NK-92 (cell line): ENCODE results near the gene SYT11.
"Not testable (repeated sequence)": the region's sequence is repeated elsewhere in the genome, so short reads cannot be mapped to it uniquely, and the experiment has no call there.

Source experiments
- DNase-seq: peaks from one replicate; lab custom pipeline; 2025; ENCODE audit not compliant: unreplicated experiment; lab: John Stamatoyannopoulos, UW

SYT11 gene, protein sequence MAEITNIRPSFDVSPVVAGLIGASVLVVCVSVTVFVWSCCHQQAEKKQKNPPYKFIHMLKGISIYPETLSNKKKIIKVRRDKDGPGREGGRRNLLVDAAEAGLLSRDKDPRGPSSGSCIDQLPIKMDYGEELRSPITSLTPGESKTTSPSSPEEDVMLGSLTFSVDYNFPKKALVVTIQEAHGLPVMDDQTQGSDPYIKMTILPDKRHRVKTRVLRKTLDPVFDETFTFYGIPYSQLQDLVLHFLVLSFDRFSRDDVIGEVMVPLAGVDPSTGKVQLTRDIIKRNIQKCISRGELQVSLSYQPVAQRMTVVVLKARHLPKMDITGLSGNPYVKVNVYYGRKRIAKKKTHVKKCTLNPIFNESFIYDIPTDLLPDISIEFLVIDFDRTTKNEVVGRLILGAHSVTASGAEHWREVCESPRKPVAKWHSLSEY

DNA sequence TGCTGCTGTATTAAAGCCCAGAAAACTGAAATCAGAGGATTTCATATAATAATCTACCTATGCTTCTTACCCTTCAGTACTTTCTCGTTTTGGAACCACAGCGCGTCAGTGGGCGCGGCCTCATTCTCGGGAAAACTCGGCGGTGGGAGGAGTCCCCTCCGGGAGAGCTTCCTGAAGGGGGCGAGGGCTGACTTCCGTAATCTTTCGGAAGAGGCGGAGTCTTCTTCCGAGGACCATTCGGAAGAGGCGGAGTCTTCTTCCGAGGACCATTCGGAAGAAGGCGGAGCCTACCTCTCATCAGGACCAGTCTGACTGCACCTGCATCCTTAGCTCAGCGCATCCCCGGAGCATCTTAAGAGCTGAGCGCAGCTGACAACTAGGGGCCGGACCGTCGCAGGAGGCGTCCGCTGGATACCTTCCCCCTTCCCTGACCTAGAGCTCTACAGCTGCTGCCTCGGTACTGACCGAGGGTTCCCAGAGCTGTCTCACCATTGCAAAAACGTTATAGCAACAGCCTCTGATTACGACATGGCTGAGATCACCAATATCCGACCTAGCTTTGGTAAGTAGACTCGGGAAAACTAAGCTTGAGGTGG, at the start of gene SYT11:
SYT11 (plus strand) TSS at position 334 of the 596 bp plus-strand sequence; CDS start at position 529, 195 bp downstream.
- peak; percentile 45 for DNase-seq

DNA sequence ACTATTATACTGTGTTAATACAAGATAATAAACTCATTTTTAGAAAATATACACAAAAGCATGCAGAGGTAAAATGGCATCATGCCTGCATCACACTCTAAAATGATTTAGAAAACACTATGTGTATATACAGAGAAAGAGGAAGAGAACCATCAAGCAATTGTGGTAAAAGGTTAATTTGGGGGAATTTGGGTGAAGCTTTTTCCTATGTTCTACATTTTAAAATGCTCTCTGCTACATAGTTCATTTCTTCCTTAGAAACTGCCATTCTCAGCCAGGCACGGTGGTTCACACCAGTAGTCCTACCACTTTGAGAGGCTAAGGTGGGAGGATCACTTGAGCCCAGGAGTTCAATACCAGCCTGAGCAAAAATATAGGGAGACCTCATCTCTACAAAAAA, 46.5 kb upstream of the SYT11 start:
- DNase-seq, result no peak

GRCh38 chr1:155813672-155814071, 45.7 kb upstream of the SYT11 start:
- no peak for DNase-seq

- no peak for DNase-seq
Measured at GRCh38 chr1:155816351-155816750, 43.0 kb upstream of the SYT11 start.

DNA sequence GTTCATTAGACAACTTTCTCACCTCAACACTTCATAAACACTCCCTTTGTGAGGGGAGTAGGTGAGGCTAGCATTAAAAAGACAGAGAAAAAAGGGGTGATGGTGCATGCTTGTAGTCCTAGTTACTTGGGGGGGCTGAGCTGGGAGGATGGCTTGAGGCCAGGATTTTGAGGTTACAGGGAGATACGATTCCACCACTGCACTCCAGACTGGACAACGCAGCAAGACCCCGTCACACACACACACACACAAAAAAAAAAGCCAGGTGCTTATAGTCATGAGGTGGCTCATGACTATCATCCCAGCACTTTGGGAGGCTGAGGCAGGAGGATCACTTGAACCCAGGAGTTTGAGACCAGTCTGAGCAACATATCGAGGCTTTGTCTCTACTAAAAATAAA, 31.9 kb upstream of the SYT11 start:
- no peak for DNase-seq

GRCh38 chr1:155831279-155831976, 27.9 kb upstream of the SYT11 start:
- DNase-seq, result no peak

- no peak for DNase-seq
Measured at GRCh38 chr1:155833665-155834295, 25.6 kb upstream of the SYT11 start.

DNA sequence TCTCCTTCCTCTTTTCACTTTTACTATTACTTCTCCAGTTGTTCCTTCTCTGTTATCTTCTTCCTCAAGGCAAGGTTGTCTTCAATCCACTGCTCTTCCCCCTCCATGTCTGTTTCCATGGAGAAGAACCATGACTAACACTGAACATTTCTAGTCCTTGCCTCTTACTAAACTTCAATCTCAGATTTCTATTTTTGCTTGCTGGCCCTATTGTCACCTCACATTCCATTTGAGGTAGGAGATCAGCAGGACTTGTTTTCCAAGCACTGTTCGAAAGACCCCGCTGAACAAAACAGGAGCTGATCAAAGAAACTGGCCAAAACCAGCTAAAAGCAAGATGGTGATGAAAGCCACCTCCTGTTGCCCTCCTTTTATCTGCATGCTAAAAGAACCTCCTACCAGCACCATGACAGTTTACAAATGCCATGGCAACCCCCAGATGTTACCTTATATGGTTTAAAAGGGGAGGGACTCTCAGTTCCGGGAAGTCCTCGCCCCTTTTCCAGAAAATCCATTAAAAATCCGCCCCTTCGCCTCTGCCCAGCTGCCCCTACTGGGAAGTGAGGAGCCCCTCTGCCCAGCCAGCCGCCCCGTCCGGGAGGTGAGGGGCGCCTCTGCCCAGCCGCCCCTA, 25.0 kb upstream of the SYT11 start:
- no peak for DNase-seq

DNA sequence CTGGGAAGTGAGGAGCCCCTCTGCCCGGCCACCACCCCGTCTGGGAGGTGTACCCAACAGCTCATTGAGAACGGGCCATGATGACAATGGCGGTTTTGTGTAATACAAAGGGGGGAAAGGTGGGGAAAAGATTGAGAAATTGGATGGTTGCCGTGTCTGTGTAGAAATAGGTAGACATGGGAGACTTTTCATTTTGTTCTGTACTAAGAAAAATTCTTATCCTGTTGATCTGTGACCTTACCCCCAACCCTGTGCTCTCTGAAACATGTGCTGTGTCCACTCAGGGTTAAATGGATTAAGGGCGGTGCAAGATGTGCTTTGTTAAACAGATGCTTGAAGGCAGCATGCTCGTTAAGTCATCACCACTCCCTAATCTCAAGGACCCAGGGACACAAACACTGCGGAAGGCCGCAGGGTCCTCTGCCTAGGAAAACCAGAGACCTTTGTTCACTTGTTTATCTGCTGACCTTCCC, 24.4 kb upstream of the SYT11 start:
- DNase-seq, result not testable (repeated sequence)

DNA sequence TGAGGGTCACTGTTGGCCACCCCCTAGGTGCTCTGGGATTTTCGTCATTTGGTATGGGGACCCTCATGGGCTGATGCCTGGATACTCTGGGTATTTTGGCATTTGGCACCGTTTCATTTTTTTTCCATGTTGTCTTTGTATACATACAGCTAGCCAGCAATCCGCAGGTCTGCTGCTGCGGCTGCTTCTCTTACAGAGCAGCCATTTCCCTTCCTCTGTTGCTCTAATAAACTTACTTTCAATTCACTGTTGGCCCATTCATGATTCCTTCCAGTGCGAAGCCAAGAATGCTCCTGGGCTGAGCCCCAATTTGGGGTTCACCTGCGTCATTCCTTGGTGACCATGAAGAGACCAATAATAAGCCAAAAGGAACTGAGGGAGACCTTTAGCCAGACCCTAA, 23.8 kb upstream of the SYT11 start:
- DNase-seq, result no peak

DNA sequence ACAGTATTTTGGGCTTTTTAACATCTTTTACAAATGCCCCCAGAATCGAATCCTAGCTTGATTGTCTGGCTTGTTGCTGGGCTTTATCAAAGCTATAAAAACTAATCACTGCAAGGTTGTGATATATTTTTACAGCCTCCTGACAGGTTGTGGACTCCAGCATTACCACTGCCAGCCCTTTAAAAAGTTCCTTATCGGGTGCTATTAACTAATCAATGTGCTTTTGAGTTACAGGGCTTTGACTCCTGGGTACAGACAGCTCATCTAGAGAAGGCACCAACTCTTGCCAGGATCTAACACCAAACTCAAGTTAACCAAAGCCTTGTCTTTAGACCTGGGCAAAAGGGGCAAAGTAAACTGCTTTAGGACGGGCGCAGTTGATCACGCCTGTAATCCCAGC, 19.0 kb upstream of the SYT11 start:
- DNase-seq, result no peak

DNA sequence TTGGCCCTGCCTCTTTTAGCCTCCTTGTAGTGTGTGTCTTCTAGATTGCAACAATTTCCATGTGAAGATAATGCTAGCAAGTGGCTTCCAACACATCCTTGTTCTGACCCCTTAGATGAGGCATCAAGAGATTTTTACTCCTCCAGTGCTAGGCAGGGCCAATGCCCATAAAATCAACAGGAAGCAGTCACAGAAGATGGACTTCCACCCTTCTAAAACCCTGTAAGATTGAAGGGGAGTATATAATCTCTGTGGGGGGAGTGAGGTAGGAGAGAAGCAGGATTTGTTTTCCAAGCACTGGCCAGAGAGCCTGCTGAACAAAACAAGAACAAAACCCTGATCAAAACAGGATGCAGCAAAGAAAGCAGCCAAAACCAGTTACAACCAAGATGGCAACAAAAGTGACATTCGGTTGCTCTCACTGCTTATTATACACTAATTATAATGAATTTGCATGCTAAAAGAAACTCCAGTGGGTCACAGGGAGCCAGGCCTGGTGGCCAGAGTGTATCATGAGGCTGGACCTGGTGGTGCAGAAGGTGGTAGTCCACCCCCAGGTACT, 14.4 kb upstream of the SYT11 start:
- no peak for DNase-seq

- no peak for DNase-seq
Measured at GRCh38 chr1:155847823-155848529, 11.4 kb upstream of the SYT11 start.

DNA sequence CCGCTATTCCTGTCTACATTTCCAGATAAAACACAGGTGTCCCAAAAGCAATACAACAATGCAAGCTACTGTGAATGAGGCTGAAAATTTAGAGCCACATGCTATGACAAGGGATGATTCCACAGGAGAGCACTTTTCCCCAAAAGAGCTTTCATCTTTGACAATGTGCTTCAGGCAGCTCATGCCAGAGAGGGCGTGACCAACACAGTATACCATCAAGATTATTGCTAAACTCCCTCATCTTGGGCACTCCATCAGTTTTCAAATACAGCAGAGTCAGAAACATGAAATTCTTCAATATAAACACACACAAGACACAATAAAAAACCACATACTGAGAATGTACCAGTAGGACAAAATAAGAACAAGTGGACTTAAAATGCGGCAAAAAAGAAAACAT, 9.0 kb upstream of the SYT11 start:
- DNase-seq, result no peak

DNA sequence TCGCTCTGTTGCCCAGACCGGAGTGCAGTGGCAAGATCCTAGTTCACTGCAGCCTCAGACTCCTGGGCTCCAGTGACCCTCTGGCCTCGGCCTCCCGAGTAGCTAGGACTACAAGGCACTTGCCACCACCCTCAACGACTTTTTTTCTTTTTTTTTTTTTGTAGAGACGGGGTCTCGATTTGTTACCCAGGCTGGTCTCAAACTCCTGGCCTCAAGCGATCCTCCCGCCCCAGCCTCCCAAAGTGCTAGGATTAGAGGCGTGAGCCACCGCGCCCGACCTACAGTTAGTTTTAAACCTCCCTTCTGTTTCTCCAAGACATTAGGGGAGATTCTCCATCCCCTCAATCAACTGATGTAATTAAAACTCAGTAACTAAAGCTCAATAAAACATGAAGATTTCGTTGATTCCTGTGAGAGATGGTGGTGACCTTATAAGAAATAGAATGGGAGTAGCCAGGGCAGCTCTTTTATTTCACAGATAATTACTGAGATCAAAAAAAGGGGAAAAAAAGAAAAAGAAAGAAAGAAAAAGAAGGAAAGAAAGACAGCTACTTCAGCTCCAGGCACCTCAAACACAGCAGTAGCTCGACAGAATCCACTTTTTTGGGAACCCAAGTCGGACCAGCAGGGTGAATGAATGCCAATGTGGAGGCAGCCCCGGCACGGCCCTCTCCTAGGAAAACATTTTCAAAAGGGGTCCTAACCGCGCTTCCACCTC, 3.0 kb upstream of the SYT11 start:
- no peak for DNase-seq

GRCh38 chr1:155856975-155857930, 2.1 kb upstream of the SYT11 start, which contains the start of gene GON4L:
Gene GON4L (minus strand): TSS chr1:155857214. CDS start chr1:155853780, 3,434 bp downstream.
- DNase-seq, result peak; percentile 30

DNA sequence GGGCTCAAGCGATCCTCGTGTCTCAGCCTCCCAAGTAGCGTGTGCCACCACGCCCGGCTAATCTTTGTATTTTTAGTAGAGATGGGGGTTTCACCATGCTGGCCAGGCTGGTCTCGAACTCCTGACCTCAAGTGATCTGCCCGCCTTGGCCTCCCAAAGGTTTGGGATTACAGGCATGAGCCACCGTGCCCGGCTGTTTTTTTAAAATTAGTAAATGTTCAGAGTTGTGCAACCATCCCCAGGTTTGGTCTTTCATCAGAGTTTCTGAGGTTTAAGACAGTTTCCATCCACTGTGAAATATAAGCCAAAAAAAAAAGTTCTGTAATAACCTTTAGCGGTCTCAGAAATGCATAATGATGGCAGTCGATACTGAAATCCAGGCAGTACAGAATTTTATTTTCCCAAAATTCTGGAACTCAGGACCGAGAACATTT, 550 bp upstream of the SYT11 start:
- no peak for DNase-seq
